22Rv1 (cell line): Measurements from ENCODE around the gene DISC1.

Source experiments
- H3K27ac ChIP-seq: fragments of 450-650 bp; 2 replicates; pipeline ENCODE4 v1.5.1; 2017
- ZFX ChIP-seq: fragments of 450-650 bp; IDR thresholded peaks from 2 replicates; pipeline ENCODE4 v1.6.1; 2017; ENCODE audit warnings: antibody characterized with exemption, borderline replicate concordance
- TF ChIP-seq, protein P1 (sequence below): fragments of 450-650 bp; IDR thresholded peaks from 2 replicates; pipeline ENCODE4 v1.5.1; 2017; ENCODE audit warnings: mild to moderate bottlenecking

The DISC1 gene

DNA sequence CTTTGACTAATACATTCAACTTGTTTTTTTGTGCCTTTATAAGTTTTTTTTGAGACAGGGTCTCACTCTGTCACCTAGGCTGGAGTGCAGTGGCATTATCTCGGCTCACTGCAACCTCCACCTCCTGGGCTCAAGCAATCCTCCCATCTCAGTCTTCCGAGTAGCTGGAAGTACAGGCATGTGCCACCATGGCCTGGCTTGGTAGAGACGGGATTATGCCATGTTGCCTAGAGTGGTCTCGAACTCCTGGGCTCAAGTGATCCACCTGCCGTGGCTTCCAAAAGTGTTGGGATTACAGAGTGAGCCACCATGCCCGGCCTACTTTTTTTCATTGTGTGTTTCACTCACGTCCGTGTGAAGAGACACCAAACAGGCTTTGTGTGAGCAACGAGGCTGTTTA lies 202.7 kb downstream of the DISC1 start:
- H3K27ac ChIP-seq = no peak overlapping the region
- TF ChIP-seq ZFX = no peak
- TF ChIP-seq, protein P1, sequence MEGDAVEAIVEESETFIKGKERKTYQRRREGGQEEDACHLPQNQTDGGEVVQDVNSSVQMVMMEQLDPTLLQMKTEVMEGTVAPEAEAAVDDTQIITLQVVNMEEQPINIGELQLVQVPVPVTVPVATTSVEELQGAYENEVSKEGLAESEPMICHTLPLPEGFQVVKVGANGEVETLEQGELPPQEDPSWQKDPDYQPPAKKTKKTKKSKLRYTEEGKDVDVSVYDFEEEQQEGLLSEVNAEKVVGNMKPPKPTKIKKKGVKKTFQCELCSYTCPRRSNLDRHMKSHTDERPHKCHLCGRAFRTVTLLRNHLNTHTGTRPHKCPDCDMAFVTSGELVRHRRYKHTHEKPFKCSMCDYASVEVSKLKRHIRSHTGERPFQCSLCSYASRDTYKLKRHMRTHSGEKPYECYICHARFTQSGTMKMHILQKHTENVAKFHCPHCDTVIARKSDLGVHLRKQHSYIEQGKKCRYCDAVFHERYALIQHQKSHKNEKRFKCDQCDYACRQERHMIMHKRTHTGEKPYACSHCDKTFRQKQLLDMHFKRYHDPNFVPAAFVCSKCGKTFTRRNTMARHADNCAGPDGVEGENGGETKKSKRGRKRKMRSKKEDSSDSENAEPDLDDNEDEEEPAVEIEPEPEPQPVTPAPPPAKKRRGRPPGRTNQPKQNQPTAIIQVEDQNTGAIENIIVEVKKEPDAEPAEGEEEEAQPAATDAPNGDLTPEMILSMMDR = no peak

DNA sequence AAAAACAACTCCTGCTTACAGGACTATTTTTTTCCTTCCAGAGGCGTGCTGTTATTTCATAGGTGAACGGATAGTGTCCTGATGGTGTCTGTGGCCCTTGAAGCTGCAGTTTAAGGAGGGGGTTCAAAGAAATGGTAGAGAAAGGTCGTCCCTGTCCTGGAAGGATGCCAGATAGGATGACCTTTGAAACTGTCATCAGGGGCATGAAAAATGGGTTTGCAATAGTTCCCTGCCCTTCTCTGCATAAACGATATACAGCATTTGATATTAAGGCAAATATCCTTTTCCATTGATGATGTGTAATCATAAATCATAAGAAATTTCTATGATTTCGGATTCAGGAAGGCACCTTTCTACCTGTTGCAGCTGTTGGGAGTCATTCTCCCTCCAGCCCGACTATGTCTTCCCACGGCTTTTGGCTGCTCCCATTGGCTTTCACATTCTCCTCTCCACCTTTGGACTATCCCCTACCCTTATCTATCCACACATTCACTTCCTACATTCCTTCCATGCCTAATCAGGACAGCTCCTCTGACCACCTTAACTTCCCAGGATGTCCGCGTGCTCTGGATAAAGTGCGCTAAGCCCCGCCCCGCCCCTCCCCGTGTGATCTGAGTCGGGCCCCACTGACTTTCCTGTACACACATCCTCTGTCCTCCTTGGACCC lies 209.8 kb downstream of the DISC1 start:
- H3K27ac ChIP-seq = no peak overlapping the region
- TF ChIP-seq ZFX = no peak
- TF ChIP-seq, protein P1 = no peak

DNA sequence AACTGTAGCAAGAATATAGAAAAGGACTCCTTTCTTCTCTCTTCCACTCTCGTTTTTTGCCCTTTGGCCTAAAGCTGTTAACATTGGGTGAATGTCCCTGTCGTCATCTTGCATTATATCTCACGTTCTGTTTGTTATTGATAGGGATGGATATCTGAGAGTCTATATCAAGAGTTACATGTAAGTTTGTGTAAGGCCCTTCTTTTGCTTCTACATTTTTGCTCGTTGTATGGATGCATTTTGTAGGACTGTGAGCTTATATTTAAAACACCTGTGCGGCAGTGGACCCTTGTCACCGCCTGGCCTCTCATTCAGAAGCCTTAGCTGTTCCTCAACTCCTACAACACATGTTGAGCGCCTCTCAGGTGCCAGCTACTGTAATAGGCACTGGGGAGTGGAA lies 211.9 kb downstream of the DISC1 start:
- no peak for TF ChIP-seq ZFX
- TF ChIP-seq, protein P1 = no peak
- H3K27ac ChIP-seq = no peak overlapping the region

DNA sequence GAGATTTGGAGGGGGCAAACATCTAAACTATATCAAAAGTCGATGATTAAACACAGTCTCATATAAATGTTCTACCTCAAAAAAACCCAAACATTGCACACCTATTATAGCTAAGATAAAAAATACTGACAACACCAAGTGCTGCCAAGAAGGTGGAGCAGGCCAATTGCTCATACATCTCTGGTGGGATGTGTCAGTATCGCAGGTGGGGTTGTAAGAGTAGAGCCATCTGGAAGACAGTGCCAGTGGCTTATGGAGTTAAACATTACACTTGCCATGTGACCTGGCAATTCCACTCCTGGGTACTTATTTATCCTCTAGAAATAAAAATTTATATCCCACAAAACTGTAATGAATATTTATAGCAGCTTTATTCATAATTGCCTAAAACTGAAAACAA lies 213.4 kb downstream of the DISC1 start:
- TF ChIP-seq, protein P1 = no peak
- no peak for TF ChIP-seq ZFX
- H3K27ac ChIP-seq = no peak overlapping the region

DNA sequence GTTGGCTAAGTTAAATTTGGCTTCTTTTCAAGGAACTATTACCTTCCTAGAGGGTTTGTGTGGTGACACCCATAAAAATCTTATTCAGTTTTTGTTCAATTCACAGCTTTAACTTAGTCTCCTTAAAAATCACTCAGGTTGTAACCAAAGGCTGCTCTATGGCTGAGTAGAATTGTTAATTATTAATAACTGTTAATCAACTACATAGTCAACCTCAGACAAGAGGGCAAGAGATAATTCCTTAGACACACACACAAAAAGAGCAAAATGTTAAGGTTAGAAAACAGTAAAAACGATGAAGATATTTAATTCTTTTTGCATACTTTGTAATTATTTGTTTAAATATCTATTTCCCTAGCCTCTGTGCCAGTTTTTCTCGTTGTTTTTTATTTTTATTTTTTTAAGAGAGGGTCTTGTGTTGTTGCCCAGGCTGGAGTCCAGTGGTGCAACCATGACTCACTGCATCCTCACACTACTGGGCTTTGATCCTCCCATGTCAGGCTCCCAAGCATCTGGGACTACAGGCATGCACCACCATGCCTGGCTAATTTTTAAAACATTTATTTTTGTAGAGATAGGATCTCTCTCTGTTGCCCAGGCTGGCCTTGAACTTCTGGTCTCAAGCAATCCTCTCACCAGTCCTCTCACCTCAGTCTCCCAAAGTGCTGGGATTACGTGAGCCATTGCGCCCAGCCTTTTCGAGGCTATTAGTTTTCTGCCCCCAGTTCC lies 215.2 kb downstream of the DISC1 start:
- TF ChIP-seq, protein P1 = no peak
- TF ChIP-seq ZFX = no peak
- H3K27ac ChIP-seq = no peak overlapping the region

DNA sequence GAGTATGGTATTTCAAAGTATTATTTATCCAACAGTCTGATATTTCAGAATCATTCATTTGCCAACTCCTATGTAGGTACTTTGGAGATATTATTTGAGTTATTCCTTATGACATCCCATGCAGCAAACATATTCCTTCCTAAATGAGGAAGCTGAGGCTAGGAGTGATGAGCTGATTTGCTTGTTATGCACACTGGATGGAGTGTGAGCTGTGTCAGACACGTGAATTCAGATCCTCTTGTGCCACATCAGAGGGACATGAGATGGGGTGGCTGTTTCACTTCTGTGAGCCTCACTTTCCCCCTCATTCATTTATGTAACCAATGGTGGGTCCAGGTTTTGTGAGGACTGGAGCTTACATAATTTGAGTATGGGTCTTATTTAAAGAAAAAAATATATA lies 215.9 kb downstream of the DISC1 start:
- TF ChIP-seq, protein P1 = no peak
- no peak for TF ChIP-seq ZFX

DNA sequence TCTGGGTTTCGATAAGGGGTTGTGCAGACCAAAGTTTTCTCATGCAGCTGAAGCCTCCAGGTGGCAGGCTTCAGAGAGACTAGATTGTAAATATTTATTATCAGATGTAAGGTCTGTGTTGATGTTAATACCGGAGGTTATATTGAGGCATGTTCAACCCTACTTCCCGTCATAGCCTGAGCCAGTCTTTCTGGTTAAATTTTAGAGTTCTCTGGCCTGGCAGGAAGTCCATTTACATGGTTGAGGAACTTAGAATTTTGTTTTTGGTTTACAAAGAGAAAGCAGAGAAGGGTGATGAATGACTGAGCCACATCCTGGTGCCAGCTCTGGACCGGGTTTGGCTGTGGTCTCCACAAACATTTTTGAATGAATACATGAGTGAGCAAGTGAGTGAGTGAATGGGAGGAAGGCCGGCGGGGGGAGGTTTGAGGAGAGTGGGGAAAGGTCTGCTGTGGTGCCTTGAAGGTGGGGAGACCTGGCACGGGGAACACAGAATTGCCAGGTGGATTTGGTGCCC lies 218.5 kb downstream of the DISC1 start:
- no peak overlapping the region for H3K27ac ChIP-seq
- TF ChIP-seq, protein P1 = peak; percentile 56
- TF ChIP-seq ZFX = no peak

More for the DNA sequence above, 215.9 kb downstream of the DISC1 start:
- no peak overlapping the region for H3K27ac ChIP-seq
